CD4-positive, alpha-beta T cell (primary cell): Measurements from ENCODE around the gene THSD7B. TPM values are rescaled to one million over a fixed set of nuclear protein-coding genes. Genes with fewer than 3 reads are reported as not detected.

Experiments
- ATAC-seq: fragments of 200-7000 bp; cut with Tn5 transposase; one replicate; pipeline ENCODE4 v1.10.0; 2022; ENCODE audit warnings: mild to moderate bottlenecking; ENCODE audit not compliant: poor library complexity
- CTCF ChIA-PET: fragments of 350-600 bp; sonication (Branson Sonifier 250); formaldehyde crosslinking; loops from one replicate; lab custom pipeline; 2021; ENCODE audit warnings: antibody characterized with exemption, inconsistent platforms; lab: Charles Lee
- POLR2A ChIA-PET: fragments of 350-600 bp; sonication (Branson Sonifier 250); formaldehyde crosslinking; loops from one replicate; lab custom pipeline; 2021; ENCODE audit warnings: antibody characterized with exemption, inconsistent platforms; lab: Charles Lee
- DNase-seq, 14 experiments: peaks; one replicate each; pipeline ENCODE4 v3.0.0-alpha.2; 2013 to 2020; ENCODE audit warnings: mixed read lengths in 2 of 14
- H3K27ac ChIP-seq, 2 donors: one replicate each; pipeline versions ENCODE4 v1.5.1 to v1.7.0; 2013; ENCODE audit warnings: low read length in 2 of 2, low read depth in 1 of 2, mild to moderate bottlenecking in 1 of 2
- H3K27me3 ChIP-seq, 2 experiments: 1 replicate in 1 of 2; 2 replicates in 1 of 2; pipeline versions ENCODE4 v1.6.1 to v1.7.0; 2013; ENCODE audit warnings: low read length in 2 of 2, control low read depth in 1 of 2, mild to moderate bottlenecking in 1 of 2, moderate library complexity in 1 of 2; ENCODE audit not compliant: insufficient read depth in 2 of 2, control insufficient read depth in 1 of 2
- H3K36me3 ChIP-seq: one replicate; pipeline ENCODE4 v1.6.1; 2013; ENCODE audit warnings: low read length, control low read depth; ENCODE audit not compliant: insufficient read depth
- H3K4me1 ChIP-seq: one replicate; pipeline ENCODE4 v1.6.1; 2013; ENCODE audit warnings: low read length, control low read depth; ENCODE audit not compliant: insufficient read depth
- H3K4me3 ChIP-seq: one replicate; pipeline ENCODE4 v1.5.1; 2013; ENCODE audit warnings: mild to moderate bottlenecking, low read length, moderate library complexity
- H3K9me3 ChIP-seq, 2 experiments: 1 replicate in 1 of 2; 2 replicates in 1 of 2; pipeline versions ENCODE4 v1.6.1 to v1.7.0; 2013; ENCODE audit warnings: low read length in 2 of 2, mild to moderate bottlenecking in 2 of 2, control low read depth in 1 of 2, moderate library complexity in 1 of 2; ENCODE audit not compliant: control insufficient read depth in 1 of 2, insufficient read depth in 1 of 2
- H3K27ac Mint-ChIP-seq: one replicate; pipeline ENCODE4 v1.8.0; 2020; ENCODE audit warnings: mixed read lengths
- H3K27me3 Mint-ChIP-seq: one replicate; pipeline ENCODE4 v1.8.0; 2021; ENCODE audit warnings: mixed read lengths
- H3K36me3 Mint-ChIP-seq: one replicate; pipeline ENCODE4 v1.8.0; 2021; ENCODE audit warnings: low read depth, mixed read lengths
- H3K4me1 Mint-ChIP-seq: one replicate; pipeline ENCODE4 v1.8.0; 2021; ENCODE audit warnings: low read depth, mixed read lengths
- H3K4me3 Mint-ChIP-seq: one replicate; pipeline ENCODE4 v1.8.0; 2020; ENCODE audit warnings: mild to moderate bottlenecking, mixed read lengths
- H3K9me3 Mint-ChIP-seq: one replicate; pipeline ENCODE4 v1.8.0; 2020; ENCODE audit warnings: mixed read lengths
- intact Hi-C, 2 experiments: fragments of 100-400 bp; cut with DNase I in 1 of 2; cut with micrococcal nuclease in 1 of 2; formaldehyde crosslinking; loops; one replicate each; pipeline versions ENCODE4 v1.15.1 to v1.9.0; 2023 to 2025; cut with DNase I, micrococcal nuclease
- total RNA-seq, 174 experiments: library from RNA in 2 of 174; stranded (reverse) in 2 of 174; gene quantifications; one replicate each; pipeline ENCODE4 v1.2.3 and lab custom pipeline; 2021 to 2026
- TF ChIP-seq, protein P1 (sequence below): fragments of 200-600 bp; IDR thresholded peaks from one replicate; pipeline ENCODE4 v1.8.0; 2022; ENCODE audit warnings: antibody characterized with exemption, mild to moderate bottlenecking

The THSD7B gene
- total RNA-seq, 2 experiments from 2014 or later = not detected

DNA sequence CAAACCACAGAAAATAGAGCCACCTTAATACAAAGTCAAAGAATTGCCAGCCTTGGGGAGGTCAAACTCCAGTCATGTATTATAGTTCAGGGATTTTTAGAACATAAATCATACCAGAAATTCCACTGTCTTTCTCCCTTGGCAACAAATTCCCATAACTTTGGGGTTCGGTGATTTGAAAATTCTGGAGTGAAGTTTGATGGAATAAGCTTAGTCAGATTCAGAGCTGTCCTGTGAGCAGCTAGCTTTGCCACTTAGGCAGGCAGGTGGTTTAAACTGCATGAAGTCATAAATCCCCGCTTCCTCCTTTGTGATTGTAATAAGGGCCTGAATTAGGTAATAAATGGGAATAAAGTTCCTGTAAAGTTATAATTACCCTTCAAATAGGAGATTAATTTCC is 741.9 kb downstream of the THSD7B start:
- H3K36me3 Mint-ChIP-seq = no peaks in the 10 kb centered on the region
- H3K4me1 Mint-ChIP-seq = no peaks in the 10 kb centered on the region
- H3K9me3 Mint-ChIP-seq = peaks cover 4% of the 10 kb centered on the region
- H3K27me3 Mint-ChIP-seq = no peaks in the 10 kb centered on the region
- no peak overlapping the region for H3K4me3 Mint-ChIP-seq
- intact Hi-C loops = no loop called here
- CTCF ChIA-PET = no interaction called here
- Histone ChIP-seq H3K27ac (no peak overlapping the region), H3K36me3 (no peaks in the 10 kb centered on the region), H3K4me1 (no peaks in the 10 kb centered on the region), H3K27me3 (no peaks in the 10 kb centered on the region), H3K9me3 (no peaks in the 10 kb centered on the region), H3K4me3 (no peak overlapping the region)
- TF ChIP-seq, protein P1, sequence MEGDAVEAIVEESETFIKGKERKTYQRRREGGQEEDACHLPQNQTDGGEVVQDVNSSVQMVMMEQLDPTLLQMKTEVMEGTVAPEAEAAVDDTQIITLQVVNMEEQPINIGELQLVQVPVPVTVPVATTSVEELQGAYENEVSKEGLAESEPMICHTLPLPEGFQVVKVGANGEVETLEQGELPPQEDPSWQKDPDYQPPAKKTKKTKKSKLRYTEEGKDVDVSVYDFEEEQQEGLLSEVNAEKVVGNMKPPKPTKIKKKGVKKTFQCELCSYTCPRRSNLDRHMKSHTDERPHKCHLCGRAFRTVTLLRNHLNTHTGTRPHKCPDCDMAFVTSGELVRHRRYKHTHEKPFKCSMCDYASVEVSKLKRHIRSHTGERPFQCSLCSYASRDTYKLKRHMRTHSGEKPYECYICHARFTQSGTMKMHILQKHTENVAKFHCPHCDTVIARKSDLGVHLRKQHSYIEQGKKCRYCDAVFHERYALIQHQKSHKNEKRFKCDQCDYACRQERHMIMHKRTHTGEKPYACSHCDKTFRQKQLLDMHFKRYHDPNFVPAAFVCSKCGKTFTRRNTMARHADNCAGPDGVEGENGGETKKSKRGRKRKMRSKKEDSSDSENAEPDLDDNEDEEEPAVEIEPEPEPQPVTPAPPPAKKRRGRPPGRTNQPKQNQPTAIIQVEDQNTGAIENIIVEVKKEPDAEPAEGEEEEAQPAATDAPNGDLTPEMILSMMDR = no peak
- DNase-seq (no peak), ATAC-seq (no peak)
- POLR2A ChIA-PET = no interaction called here
- no peak overlapping the region for H3K27ac Mint-ChIP-seq

DNA sequence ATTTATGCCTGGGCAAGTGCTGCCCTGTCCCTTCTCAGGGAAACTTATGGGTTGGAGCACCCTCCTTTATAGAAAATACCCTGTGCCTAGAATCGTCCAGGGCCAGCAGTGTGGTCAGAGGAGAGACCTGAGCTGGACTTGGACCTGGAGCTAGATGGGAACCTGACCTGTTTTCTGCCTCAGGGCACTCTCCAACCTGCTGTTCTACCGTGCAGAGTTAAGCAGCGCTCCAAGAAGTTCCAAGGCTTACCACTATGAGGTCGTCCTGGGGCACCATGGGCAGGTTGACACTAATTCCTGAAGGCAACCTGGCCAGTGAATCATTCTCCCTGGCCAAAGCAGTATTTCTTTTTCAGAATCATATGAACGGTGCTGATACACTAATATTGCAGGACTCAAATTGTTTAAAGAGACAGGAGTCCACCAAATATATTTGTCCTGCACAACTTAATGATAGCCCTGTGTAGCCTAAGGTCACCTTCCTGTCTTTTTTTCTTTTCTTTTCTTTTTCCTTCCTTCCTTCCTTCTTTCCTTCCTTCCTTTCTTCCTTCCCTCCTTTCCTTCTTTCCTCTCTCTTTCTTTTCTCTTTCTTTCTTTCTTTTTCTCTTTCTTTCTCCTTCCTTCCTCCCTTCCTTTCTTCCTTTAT is 743.5 kb downstream of the THSD7B start:
- ChIA-PET CTCF (no interaction called here), POLR2A (no interaction called here)
- ATAC-seq = no peak
- H3K27me3 ChIP-seq = no peaks in the 10 kb centered on the region
- TF ChIP-seq, protein P1 = no peak
- H3K36me3 Mint-ChIP-seq = no peaks in the 10 kb centered on the region
- H3K9me3 Mint-ChIP-seq = peaks cover 4% of the 10 kb centered on the region
- H3K4me1 Mint-ChIP-seq = no peaks in the 10 kb centered on the region
- H3K4me3 Mint-ChIP-seq = no peak overlapping the region
- no peaks in the 10 kb centered on the region for H3K9me3 ChIP-seq
- no peaks in the 10 kb centered on the region for H3K27me3 Mint-ChIP-seq
- H3K4me3 ChIP-seq = no peak overlapping the region
- no peaks in the 10 kb centered on the region for H3K36me3 ChIP-seq
- H3K27ac ChIP-seq = no peak overlapping the region
- H3K4me1 ChIP-seq = no peaks in the 10 kb centered on the region
- H3K27ac Mint-ChIP-seq = no peak overlapping the region
- intact Hi-C loops = no loop called here
- DNase-seq = no peak

DNA sequence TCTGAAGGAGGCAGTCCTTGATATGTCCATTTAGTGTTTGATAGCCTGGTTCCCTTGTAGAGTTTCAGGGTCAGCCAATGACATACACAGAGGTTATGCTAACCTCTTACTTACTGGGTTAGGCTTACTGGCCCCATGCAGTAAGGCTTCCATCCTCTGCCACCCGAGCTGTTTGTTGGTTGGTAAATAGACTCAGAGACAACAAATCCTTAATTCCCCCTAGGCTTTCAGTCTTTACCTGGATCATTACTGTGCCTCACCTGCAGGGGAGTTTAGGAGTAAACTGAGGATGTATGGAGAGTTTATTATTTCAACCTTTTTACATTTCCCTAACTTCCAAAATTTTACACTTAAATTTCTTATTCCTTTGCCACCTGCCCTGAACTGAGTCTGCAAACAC is 746.2 kb downstream of the THSD7B start:
- no peak overlapping the region for H3K27ac ChIP-seq
- H3K4me1 ChIP-seq = no peaks in the 10 kb centered on the region
- no peaks in the 10 kb centered on the region for H3K9me3 ChIP-seq
- POLR2A ChIA-PET = no interaction called here
- Mint-ChIP-seq H3K27ac (no peak overlapping the region), H3K9me3 (no peaks in the 10 kb centered on the region), H3K36me3 (no peaks in the 10 kb centered on the region), H3K4me3 (no peak overlapping the region), H3K27me3 (no peaks in the 10 kb centered on the region), H3K4me1 (no peaks in the 10 kb centered on the region)
- intact Hi-C loops = no loop called here
- ATAC-seq (no peak), DNase-seq (no peak)
- H3K36me3 ChIP-seq = no peaks in the 10 kb centered on the region
- CTCF ChIA-PET = no interaction called here
- no peaks in the 10 kb centered on the region for H3K27me3 ChIP-seq
- no peak overlapping the region for H3K4me3 ChIP-seq
- TF ChIP-seq, protein P1 = no peak
